Central memory CD8-positive, alpha-beta T cell (primary cell): ENCODE measurements around the gene RAP1GAP2.

Source experiments
- ATAC-seq: fragments of 150-1000 bp; cut with Tn5 transposase; replicated peaks from 2 replicates; pipeline ENCODE4 v1.10.0; 2022; ENCODE audit warnings: mild to moderate bottlenecking, moderate FRiP score, moderate number of reproducible peaks; ENCODE audit not compliant: poor library complexity, severe bottlenecking; ENCODE audit errors: extremely low read depth
- DNase-seq, 2 donors: peaks; one replicate each; pipeline ENCODE4 v3.0.0; 2021; ENCODE audit warnings: low spot score in 2 of 2
- H3K27ac Mint-ChIP-seq: one replicate; pipeline ENCODE4 v1.8.0; 2022; ENCODE audit warnings: low read depth, mild to moderate bottlenecking, moderate library complexity, mixed read lengths
- H3K27me3 Mint-ChIP-seq: one replicate; pipeline ENCODE4 v1.8.0; 2022; ENCODE audit warnings: mixed read lengths
- H3K36me3 Mint-ChIP-seq: one replicate; pipeline ENCODE4 v1.8.0; 2022; ENCODE audit warnings: mild to moderate bottlenecking, moderate library complexity, mixed read lengths; ENCODE audit not compliant: insufficient read depth
- H3K4me1 Mint-ChIP-seq: one replicate; pipeline ENCODE4 v1.8.0; 2022; ENCODE audit warnings: mixed read lengths
- H3K4me3 Mint-ChIP-seq: one replicate; pipeline ENCODE4 v1.8.0; 2022; ENCODE audit warnings: mild to moderate bottlenecking, moderate library complexity, mixed read lengths
- H3K9me3 Mint-ChIP-seq: one replicate; pipeline ENCODE4 v1.8.0; 2022; ENCODE audit warnings: mixed read lengths

RAP1GAP2 gene

GRCh38 chr17:2928294-2928890 is 132.2 kb downstream of the RAP1GAP2 start:
- no peak for ATAC-seq
- Mint-ChIP-seq H3K9me3 (no peaks in the 10 kb centered on the region), H3K4me3 (no peak overlapping the region), H3K4me1 (peaks cover 46% of the 10 kb centered on the region), H3K27me3 (no peaks in the 10 kb centered on the region), H3K36me3 (peaks cover 20% of the 10 kb centered on the region), H3K27ac (no peak overlapping the region)
- DNase-seq = no peak

DNA sequence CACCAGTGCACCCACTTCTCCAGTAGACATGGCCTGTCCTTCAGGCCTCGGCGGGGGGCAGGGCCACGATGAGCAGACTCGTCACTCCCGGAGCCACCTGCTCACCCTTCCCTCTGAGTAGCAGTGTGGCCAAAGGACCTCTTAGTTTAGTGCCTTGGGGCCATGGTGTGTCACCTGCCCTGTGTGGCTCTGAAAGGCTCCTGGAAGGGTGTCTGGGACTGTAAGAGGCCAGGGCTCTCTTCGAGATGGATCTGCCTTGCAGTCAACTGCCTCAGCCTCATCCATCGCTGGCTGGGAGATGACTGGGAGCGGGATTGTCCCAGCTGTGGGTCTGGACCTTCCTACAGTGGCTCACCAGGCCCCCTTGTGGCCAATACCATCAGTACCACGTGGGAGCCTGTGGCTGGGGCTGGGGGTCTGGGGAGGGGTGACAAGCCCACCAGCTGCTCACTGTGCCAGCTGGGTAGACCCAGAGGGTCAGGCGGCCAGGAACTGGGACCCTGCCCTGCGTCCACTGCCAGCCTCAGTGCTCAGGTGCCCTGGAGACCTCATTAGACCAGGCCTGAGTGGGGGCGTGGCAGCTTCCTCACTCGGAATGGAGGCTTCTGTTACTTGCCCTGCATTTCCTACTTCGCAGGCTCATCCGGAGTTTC is 133.8 kb downstream of the RAP1GAP2 start:
- no peak for ATAC-seq

DNA sequence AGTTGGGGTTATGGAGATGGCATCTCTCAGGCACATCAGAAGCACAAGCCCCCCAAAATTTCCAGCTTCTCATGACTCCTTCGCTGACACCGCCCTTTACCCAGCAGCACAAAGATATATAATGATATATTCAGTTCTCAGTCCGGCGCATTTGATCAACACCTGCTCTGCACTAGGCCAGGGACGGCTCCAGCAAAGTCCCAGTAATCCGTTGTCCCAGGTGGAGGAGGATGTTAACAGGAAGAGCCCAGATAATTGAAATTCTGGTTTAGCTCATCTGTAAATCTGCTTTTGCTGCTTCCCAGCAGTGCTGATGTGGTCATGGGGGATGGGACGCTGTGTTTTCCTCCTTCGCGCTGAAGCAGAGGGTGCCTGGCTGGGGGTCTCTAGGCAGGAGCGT is 135.6 kb downstream of the RAP1GAP2 start:
- H3K27ac Mint-ChIP-seq = peak overlapping the region; percentile 66
- no peaks in the 10 kb centered on the region for H3K9me3 Mint-ChIP-seq
- no peak for ATAC-seq
- no peak overlapping the region for H3K4me3 Mint-ChIP-seq
- H3K27me3 Mint-ChIP-seq = no peaks in the 10 kb centered on the region
- peaks cover 20% of the 10 kb centered on the region for H3K36me3 Mint-ChIP-seq
- H3K4me1 Mint-ChIP-seq = peaks cover 45% of the 10 kb centered on the region
- no peak for DNase-seq

More for the DNA sequence above, 133.8 kb downstream of the RAP1GAP2 start:
- Mint-ChIP-seq H3K9me3 (no peaks in the 10 kb centered on the region), H3K4me1 (peaks cover 37% of the 10 kb centered on the region), H3K36me3 (peaks cover 24% of the 10 kb centered on the region), H3K27me3 (no peaks in the 10 kb centered on the region), H3K27ac (no peak overlapping the region), H3K4me3 (no peak overlapping the region)
- DNase-seq = no peak

DNA sequence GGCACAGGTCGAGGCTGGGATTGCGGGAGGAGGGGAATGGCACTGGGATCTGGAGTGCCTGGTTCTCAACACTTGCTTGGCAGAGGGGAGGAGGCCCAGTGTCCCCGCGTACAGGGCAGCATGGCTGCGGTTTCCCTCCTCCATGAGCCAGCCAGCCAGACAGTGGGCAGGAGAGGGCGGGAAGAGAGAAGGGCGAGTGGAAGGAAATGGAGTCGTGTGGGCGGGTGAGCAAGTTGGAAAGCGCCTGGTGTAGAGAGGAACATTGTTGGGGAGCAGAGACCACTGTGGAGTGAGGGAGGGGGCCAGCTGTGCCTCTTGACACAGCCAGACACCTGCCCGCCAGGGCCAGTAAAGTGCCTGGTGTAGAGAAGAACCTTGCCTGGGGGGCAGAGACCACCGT is 136.7 kb downstream of the RAP1GAP2 start:
- Mint-ChIP-seq H3K4me3 (no peak overlapping the region), H3K4me1 (peaks cover 52% of the 10 kb centered on the region), H3K9me3 (no peaks in the 10 kb centered on the region), H3K27ac (no peak overlapping the region), H3K36me3 (peaks cover 15% of the 10 kb centered on the region), H3K27me3 (no peaks in the 10 kb centered on the region)
- DNase-seq (no peak), ATAC-seq (no peak)

DNA sequence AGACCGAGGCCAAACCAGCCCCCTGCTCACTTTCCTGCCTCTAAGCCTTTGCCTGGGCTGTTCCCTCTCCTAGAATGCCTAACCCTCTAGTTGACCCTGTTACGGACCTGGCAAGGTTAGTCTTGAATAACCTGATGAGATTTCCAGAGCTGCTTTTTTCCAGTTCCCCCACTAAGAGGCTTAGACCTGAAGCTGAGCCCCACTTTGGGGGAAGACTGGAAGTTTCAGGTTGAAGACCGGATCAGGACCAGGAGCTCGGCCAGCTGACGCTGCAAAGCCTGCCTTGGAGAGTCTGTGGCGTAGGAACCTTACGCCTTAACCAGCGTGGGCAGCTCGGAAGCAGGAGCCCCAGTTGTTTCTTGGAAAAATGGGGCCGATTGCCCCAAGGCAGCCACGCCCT is 137.4 kb downstream of the RAP1GAP2 start:
- no peaks in the 10 kb centered on the region for H3K9me3 Mint-ChIP-seq
- no peak overlapping the region for H3K27ac Mint-ChIP-seq
- peaks cover 53% of the 10 kb centered on the region for H3K4me1 Mint-ChIP-seq
- peaks cover 12% of the 10 kb centered on the region for H3K36me3 Mint-ChIP-seq
- H3K27me3 Mint-ChIP-seq = no peaks in the 10 kb centered on the region
- DNase-seq (no peak), ATAC-seq (no peak)
- H3K4me3 Mint-ChIP-seq = no peak overlapping the region

DNA sequence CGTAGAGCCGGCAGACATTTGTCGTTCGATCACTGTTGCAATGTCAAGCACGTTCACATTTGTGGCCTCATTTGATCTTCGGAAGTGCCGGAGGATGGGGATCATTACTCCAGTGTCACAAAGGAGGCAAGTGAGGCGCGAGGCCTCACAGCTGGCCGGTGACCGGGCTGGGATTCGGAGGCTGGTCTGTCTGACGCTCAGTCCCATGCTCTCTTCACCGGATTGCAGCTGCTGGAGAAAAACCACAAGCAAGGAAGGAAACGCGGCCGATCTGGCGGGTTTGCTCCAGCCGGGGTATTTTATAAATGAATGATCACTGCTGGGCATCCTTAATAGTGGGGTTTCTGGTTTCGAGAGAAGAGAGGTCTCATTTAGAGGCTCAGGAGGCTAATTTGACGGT is 139.4 kb downstream of the RAP1GAP2 start:
- Mint-ChIP-seq H3K27ac (peak overlapping the region; percentile 61), H3K4me1 (peaks cover 49% of the 10 kb centered on the region), H3K27me3 (no peaks in the 10 kb centered on the region), H3K4me3 (no peak overlapping the region), H3K9me3 (no peaks in the 10 kb centered on the region), H3K36me3 (peaks cover 15% of the 10 kb centered on the region)
- ATAC-seq (no peak), DNase-seq (no peak)

DNA sequence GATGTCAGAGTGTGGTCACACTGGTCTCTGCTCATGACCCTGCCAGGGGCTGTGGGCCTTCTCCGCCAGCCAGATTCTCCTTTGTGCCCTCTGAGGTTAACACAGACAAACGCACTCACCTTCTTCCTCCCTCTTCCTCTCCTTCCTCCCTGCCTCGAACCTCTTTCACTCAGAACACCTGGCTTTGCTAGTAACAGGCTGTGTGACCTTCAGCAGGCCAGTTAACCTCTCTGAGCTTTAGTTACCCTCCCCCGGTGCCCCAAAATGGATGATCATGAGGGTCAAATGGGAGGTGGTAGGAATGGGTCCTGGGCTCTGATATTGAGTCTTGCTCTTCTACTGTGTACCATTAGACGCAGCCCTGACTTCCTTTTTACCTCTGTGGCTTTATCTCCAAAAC is 140.1 kb downstream of the RAP1GAP2 start:
- H3K4me3 Mint-ChIP-seq = no peak overlapping the region
- peaks cover 16% of the 10 kb centered on the region for H3K36me3 Mint-ChIP-seq
- no peak for ATAC-seq
- H3K4me1 Mint-ChIP-seq = peaks cover 42% of the 10 kb centered on the region
- no peaks in the 10 kb centered on the region for H3K27me3 Mint-ChIP-seq
- DNase-seq = no peak
- H3K27ac Mint-ChIP-seq = peak overlapping the region; percentile 61
- no peaks in the 10 kb centered on the region for H3K9me3 Mint-ChIP-seq

DNA sequence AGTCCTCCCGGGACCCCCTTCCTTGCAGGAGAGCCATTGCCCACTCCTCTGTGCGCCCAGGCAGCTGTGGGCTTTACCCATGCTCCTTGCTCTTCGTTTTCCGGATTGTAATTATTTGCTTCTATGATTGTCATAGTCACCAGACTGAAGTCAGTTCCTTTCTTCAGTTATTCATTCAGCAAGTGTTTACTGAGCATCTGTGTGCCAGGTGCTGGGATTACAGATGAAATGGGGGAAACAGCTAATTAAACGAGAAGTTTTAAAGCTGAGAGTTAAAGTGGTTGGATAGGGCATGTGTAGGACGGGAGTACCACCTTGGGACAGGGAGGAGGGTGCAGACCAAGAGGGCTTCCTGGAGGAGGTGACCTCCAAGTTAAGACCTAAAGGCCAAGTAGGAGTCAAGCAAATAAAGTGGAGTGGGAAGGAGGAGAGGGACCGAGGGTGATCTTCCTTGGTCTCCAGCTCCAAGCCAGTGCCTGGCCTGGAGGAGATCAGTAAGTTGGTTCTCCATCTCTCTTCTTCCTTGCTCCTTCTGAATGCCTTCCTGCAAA is 140.6 kb downstream of the RAP1GAP2 start:
- no peaks in the 10 kb centered on the region for H3K9me3 Mint-ChIP-seq
- H3K27me3 Mint-ChIP-seq = no peaks in the 10 kb centered on the region
- H3K27ac Mint-ChIP-seq = peak overlapping the region; percentile 61
- H3K4me1 Mint-ChIP-seq = peaks cover 41% of the 10 kb centered on the region
- H3K4me3 Mint-ChIP-seq = no peak overlapping the region
- ATAC-seq = no peak
- no peak for DNase-seq
- peaks cover 17% of the 10 kb centered on the region for H3K36me3 Mint-ChIP-seq

- H3K27ac Mint-ChIP-seq = peak overlapping the region; percentile 61
- no peaks in the 10 kb centered on the region for H3K9me3 Mint-ChIP-seq
- DNase-seq = no peak
- H3K36me3 Mint-ChIP-seq = peaks cover 13% of the 10 kb centered on the region
- H3K4me3 Mint-ChIP-seq = no peak overlapping the region
- no peaks in the 10 kb centered on the region for H3K27me3 Mint-ChIP-seq
- peaks cover 41% of the 10 kb centered on the region for H3K4me1 Mint-ChIP-seq
- ATAC-seq = no peak
These were observed 141.2 kb downstream of the RAP1GAP2 start for GRCh38 chr17:2937331-2938003.

- H3K9me3 Mint-ChIP-seq = no peaks in the 10 kb centered on the region
- no peak for ATAC-seq
- no peak overlapping the region for H3K4me3 Mint-ChIP-seq
- H3K36me3 Mint-ChIP-seq = peaks cover 15% of the 10 kb centered on the region
- H3K27me3 Mint-ChIP-seq = no peaks in the 10 kb centered on the region
- H3K27ac Mint-ChIP-seq = no peak overlapping the region
- no peak for DNase-seq
- H3K4me1 Mint-ChIP-seq = peaks cover 51% of the 10 kb centered on the region
These were observed 143.6 kb downstream of the RAP1GAP2 start for GRCh38 chr17:2939714-2940351.

DNA sequence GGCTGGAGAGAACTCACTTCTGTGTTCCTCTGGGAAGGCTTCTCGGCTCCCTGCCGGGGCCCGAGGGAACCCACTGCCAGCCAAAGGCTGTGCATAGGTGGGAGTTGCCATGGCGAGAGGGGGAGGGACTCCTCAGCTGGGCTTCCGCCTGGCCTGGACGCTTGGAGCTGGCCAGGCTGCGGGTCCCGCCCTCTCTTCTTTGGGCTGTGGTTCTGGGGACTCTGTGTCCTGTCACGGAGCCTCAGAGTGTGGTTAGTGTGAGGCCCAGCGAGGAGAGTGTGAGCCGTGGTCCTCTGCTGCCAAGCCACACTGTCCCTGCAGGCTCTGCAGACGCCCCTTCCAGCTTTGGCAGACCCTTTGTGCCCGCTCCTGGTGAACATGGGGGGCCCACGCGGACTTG is 144.1 kb downstream of the RAP1GAP2 start:
- no peak for ATAC-seq
- Mint-ChIP-seq H3K9me3 (no peaks in the 10 kb centered on the region), H3K4me1 (peaks cover 50% of the 10 kb centered on the region), H3K27ac (no peak overlapping the region), H3K4me3 (no peak overlapping the region), H3K36me3 (peaks cover 12% of the 10 kb centered on the region), H3K27me3 (no peaks in the 10 kb centered on the region)
- no peak for DNase-seq

- ATAC-seq (peak; percentile 71), DNase-seq (no peak)
- Mint-ChIP-seq H3K36me3 (peaks cover 9% of the 10 kb centered on the region), H3K4me1 (peaks cover 49% of the 10 kb centered on the region), H3K27ac (peak overlapping the region; percentile 64), H3K4me3 (peak overlapping the region; percentile 50), H3K9me3 (no peaks in the 10 kb centered on the region), H3K27me3 (no peaks in the 10 kb centered on the region)
These were observed 147.7 kb downstream of the RAP1GAP2 start for GRCh38 chr17:2943981-2944380.
